DMS 273 treated with DMSO at 0.1 percent for 48 hours (cell line): ENCODE data around the gene TMEM269.

Source experiments
- DNase-seq: peaks from one replicate; lab custom pipeline; 2025; lab: John Stamatoyannopoulos, UW

Gene TMEM269

GRCh38 chr1:42848823-42849537 is 64.2 kb downstream of the TMEM269 start:
- no peak for DNase-seq

GRCh38 chr1:42849944-42850343 is 65.2 kb downstream of the TMEM269 start:
- DNase-seq: no peak
